NCI-H226 (cell line): Measurements from ENCODE around the gene XIRP1.
A peak's percentile ranks its signal among the peaks of the same experiment; 100 is the strongest.

Experiments
- DNase-seq: peaks from one replicate; pipeline ENCODE4 v3.0.0-alpha.2; 2015

XIRP1 gene

GRCh38 chr3:39166134-39166710 is 26.2 kb downstream of the XIRP1 start:
- peak; percentile 97 for DNase-seq

- DNase-seq = no peak
Observed at GRCh38 chr3:39165518-39165917, 26.9 kb downstream of the XIRP1 start.

GRCh38 chr3:39164414-39164813 is 28.0 kb downstream of the XIRP1 start:
- DNase-seq = no peak

- DNase-seq = no peak
Observed at GRCh38 chr3:39158148-39158715, 34.2 kb downstream of the XIRP1 start.

- no peak for DNase-seq
Observed at GRCh38 chr3:39157359-39157758, 35.0 kb downstream of the XIRP1 start.

- DNase-seq = no peak
Observed at GRCh38 chr3:39156421-39156820, 36.0 kb downstream of the XIRP1 start.

- peak; percentile 41 for DNase-seq
Observed at GRCh38 chr3:39154280-39155021, 37.9 kb downstream of the XIRP1 start.

GRCh38 chr3:39153977-39154279 is 38.5 kb downstream of the XIRP1 start:
- no peak for DNase-seq

GRCh38 chr3:39150803-39151631 is 41.4 kb downstream of the XIRP1 start:
- peak; percentile 94 for DNase-seq

- no peak for DNase-seq
Observed at GRCh38 chr3:39150148-39150802, 42.1 kb downstream of the XIRP1 start.

GRCh38 chr3:39149498-39150147 is 42.8 kb downstream of the XIRP1 start:
- no peak for DNase-seq

- DNase-seq = no peak
Observed at GRCh38 chr3:39149059-39149455, 43.3 kb downstream of the XIRP1 start.

GRCh38 chr3:39148435-39149058 is 43.8 kb downstream of the XIRP1 start:
- no peak for DNase-seq

GRCh38 chr3:39147711-39148434 is 44.5 kb downstream of the XIRP1 start:
- no peak for DNase-seq

GRCh38 chr3:39146611-39147591 is 45.5 kb downstream of the XIRP1 start:
- peak; percentile 97 for DNase-seq

GRCh38 chr3:39146083-39146501 is 46.3 kb downstream of the XIRP1 start:
- DNase-seq = no peak

GRCh38 chr3:39144748-39145380 is 47.5 kb downstream of the XIRP1 start:
- DNase-seq = no peak

- DNase-seq = no peak
Observed at GRCh38 chr3:39144095-39144747, 48.2 kb downstream of the XIRP1 start.
